ENCODE measurements around the gene SNX32.

The SNX32 gene

DNA sequence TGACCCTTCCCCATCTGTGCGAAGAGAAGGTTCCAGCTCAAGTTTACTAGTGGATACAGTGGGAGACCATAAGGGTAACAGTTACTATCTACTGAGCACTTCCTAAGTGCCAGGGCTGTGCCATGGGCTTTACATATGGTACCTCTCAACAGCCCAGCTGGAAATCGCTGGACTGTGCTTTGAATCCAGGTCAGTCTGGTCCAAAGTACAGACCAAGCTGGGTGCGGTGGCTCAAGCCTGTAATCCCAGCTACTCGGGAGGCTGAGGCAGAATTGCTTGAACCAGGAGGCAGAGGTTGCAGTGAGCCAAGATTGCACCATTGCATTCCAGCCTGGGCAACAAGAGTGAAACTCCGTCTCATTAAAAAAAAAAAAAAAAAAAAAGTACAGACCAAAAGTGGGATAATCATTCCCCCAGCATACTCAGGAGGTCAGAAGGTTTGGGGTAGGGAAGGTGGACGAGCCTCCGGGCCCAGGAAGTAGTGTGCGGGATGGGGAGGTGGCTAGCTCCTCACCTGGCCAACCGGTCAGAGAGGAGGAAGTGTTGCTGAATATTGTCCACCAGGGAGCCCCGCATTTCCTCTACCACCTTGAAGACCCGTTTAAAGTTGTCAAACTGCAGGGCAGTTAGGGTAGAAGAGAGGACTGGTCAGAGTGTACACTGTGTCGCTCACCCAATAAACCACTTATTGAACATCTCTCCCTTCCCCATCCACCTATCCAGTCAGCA is 52.2 kb downstream of the SNX32 start:
- H3K4me1 ChIP-seq (ENCODE audit: control insufficient read depth in 1 of 2, insufficient read depth in 1 of 2, low read depth in 1 of 2, low read length in 1 of 2) = peaks cover 52 to 60% of the 10 kb centered on the region in 2 experiments
- no peak overlapping the region for H3K4me3 ChIP-seq (ENCODE audit: low read depth in 1 of 2, low read length in 1 of 2)
- H3K27me3 ChIP-seq = no peaks in the 10 kb centered on the region
- peaks cover 25% of the 10 kb centered on the region for H3K36me3 ChIP-seq
- TF ChIP-seq, protein P1, sequence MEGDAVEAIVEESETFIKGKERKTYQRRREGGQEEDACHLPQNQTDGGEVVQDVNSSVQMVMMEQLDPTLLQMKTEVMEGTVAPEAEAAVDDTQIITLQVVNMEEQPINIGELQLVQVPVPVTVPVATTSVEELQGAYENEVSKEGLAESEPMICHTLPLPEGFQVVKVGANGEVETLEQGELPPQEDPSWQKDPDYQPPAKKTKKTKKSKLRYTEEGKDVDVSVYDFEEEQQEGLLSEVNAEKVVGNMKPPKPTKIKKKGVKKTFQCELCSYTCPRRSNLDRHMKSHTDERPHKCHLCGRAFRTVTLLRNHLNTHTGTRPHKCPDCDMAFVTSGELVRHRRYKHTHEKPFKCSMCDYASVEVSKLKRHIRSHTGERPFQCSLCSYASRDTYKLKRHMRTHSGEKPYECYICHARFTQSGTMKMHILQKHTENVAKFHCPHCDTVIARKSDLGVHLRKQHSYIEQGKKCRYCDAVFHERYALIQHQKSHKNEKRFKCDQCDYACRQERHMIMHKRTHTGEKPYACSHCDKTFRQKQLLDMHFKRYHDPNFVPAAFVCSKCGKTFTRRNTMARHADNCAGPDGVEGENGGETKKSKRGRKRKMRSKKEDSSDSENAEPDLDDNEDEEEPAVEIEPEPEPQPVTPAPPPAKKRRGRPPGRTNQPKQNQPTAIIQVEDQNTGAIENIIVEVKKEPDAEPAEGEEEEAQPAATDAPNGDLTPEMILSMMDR (IDR thresholded peaks at IDR 0.05) = no peak
- H3K9me3 ChIP-seq = no peaks in the 10 kb centered on the region
- peak overlapping the region; percentile 27 for H3K27ac ChIP-seq

DNA sequence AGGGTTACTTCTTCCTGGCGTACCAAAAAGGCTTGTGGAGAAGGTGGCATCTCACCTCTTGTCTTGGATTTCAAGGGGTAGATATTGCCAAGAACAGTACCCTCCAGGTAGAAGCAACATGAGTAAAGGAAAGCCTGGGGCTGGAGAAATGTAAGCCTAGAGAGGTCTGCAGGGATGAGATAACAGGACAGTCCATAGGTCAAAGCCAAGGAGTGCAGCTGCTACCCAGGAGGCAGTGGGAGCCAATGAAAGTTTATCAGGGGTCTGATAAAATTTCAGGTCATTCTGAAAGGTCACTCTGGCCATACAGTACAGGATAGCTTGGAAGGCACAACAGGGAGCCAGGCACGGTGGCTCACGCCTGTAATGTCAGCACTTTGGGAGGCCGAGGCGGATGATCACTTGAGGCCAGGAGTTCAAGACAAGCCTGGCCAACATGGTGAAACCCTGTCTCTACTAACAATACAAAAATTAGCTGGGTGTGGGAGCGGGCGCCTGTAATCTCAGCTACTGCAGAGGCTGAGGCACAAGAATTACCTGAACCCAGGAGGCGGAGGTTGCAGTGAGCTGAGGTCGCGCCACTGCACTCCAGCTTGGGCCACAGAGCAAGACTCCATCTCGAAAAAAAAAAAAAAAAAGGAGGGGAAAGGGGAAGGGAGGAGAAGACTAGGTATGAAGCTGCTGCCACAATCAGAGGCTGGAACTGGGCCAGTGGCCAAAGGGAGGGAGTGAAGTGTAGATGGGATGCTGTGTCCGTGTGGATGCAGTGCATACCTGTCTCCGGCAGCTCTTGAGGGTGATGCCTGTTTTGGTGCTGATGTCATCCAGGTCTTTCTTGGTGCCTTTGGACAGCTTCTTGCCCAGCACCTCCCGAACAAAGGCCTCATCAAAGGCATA is 53.3 kb downstream of the SNX32 start:
- Histone ChIP-seq H3K4me1 (ENCODE audit: control insufficient read depth in 1 of 2, insufficient read depth in 1 of 2, low read depth in 1 of 2, low read length in 1 of 2) (peaks cover 63 to 71% of the 10 kb centered on the region in 2 experiments), H3K27ac (peak overlapping the region; percentile 93), H3K27me3 (no peaks in the 10 kb centered on the region), H3K36me3 (peaks cover 23% of the 10 kb centered on the region), H3K4me3 (ENCODE audit: low read depth in 1 of 2, low read length in 1 of 2) (peak overlapping the region; percentile 82 to 98), H3K9me3 (no peaks in the 10 kb centered on the region)
- TF ChIP-seq, protein P1 (IDR thresholded peaks at IDR 0.05) = no peak

DNA sequence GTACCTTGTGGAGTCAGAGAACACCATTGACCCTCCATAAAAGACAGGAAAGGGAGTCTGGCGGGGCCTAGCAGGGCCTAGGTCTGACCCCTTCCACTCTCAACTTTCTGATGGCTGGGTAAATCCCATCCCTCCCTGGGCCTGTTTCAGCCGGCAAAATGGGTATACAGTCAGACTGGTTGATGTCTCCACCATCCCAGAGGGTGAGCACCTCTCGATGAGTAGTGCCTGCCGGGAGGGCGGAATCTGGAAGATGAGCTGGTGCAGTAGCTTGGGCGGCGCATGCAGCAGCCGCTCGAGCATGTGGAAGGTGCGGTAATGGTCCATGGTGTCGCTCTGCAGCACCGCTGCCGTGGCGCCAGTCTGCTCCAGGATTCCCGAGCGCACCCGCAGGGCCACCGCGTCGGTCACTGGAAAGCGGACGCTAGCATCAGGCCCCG is 54.0 kb downstream of the SNX32 start:
- TF ChIP-seq, protein P1 (IDR thresholded peaks at IDR 0.05) = no peak
- Histone ChIP-seq H3K27me3 (no peaks in the 10 kb centered on the region), H3K27ac (peak overlapping the region; percentile 93), H3K36me3 (peaks cover 17% of the 10 kb centered on the region), H3K9me3 (no peaks in the 10 kb centered on the region), H3K4me1 (ENCODE audit: control insufficient read depth in 1 of 2, insufficient read depth in 1 of 2, low read depth in 1 of 2, low read length in 1 of 2) (peaks cover 69 to 78% of the 10 kb centered on the region in 2 experiments), H3K4me3 (ENCODE audit: low read depth in 1 of 2, low read length in 1 of 2) (peak overlapping the region; percentile 82 to 98)

DNA sequence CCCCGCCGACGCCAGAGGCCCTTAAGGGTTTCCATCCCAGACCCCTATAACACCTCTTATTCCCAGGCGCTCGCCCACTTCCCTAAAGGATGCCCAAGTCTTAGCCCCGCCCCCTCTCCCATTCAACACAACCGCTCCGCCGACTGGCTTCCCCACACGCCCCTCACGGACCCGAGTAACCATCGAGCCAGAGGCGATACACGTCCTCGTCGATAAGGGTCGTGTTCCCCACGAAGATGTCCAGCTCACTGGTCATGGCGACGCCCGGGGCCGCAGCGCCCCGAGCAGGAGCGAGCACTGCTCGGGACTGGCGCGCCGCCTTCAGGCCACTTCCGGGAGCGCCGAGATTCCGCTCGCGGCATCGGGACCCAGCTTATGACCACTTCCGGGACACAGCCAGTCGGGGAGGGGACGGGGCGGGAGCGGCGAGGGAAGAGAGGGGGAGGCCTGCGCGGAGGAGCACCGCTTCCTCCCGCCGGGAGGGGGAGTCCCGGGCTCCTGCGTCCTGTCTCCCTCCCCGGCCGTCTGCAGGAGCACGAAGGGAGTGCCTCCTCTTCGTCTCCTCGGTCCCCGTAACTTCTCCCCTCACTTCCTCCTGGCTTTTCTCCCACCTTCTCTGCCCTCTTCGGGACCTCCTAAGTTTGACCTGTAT is 54.5 kb downstream of the SNX32 start, which contains the start of gene FIBP:
Gene FIBP, minus strand, starts transcription at position 309 of the 652 bp plus-strand sequence. Its CDS starts 53 bp downstream, at position 256.
- peaks cover 75 to 84% of the 10 kb centered on the region in 2 experiments for H3K4me1 ChIP-seq (ENCODE audit: control insufficient read depth in 1 of 2, insufficient read depth in 1 of 2, low read depth in 1 of 2, low read length in 1 of 2)
- H3K27me3 ChIP-seq = no peaks in the 10 kb centered on the region
- peaks cover 11% of the 10 kb centered on the region for H3K36me3 ChIP-seq
- TF ChIP-seq, protein P1 (IDR thresholded peaks at IDR 0.05) = peak; percentile 100
- H3K9me3 ChIP-seq = no peaks in the 10 kb centered on the region
- H3K4me3 ChIP-seq (ENCODE audit: low read depth in 1 of 2, low read length in 1 of 2) = peak within 1 kb of the TSS; percentile 82 to 98
- H3K27ac ChIP-seq = peak within 1 kb of the TSS; percentile 93

Measured in neutrophil (primary cell).